ENCODE data around the gene SRSF11. TPM values are rescaled to one million over a fixed set of nuclear protein-coding genes. Genes with fewer than 3 reads are reported as not detected.

SRSF11 gene
- total and polyA plus RNA-seq, 2 of the 4 experiments (the other 2 are of a cell fraction): 94.5 to 149 TPM

- no peak overlapping the region for H3K4me2 ChIP-seq (ENCODE audit: low read depth, low read length)
- in situ Hi-C loops (cut with MboI; ENCODE audit: low sequenced_read_pairs) (no loop called here), intact Hi-C loops (cut with micrococcal nuclease) (no loop called here), dilution Hi-C loops (cut with HindIII; ENCODE audit: low sequenced_read_pairs, unreplicated experiment) (no loop called here)
- H3K56ac ChIP-seq (ENCODE audit: extremely low read depth, insufficient read depth, low read length): no peak overlapping the region
- no peak overlapping the region for H3K4me3 ChIP-seq (ENCODE audit: insufficient read depth, low read depth, low read length)
- no peak overlapping the region for H3K18ac ChIP-seq (ENCODE audit: low read depth, low read length)
- H3K36me3 ChIP-seq (ENCODE audit: control insufficient read depth, insufficient read depth, low read length): peaks cover 18% of the 10 kb centered on the region
- H4K91ac ChIP-seq (ENCODE audit: insufficient read depth, low read depth, low read length): no peak overlapping the region
- TF ChIP-seq POLR2A (IDR thresholded peaks at IDR 0.05; ENCODE audit: low read depth, low read length): no peak
- TF ChIP-seq, protein P1, sequence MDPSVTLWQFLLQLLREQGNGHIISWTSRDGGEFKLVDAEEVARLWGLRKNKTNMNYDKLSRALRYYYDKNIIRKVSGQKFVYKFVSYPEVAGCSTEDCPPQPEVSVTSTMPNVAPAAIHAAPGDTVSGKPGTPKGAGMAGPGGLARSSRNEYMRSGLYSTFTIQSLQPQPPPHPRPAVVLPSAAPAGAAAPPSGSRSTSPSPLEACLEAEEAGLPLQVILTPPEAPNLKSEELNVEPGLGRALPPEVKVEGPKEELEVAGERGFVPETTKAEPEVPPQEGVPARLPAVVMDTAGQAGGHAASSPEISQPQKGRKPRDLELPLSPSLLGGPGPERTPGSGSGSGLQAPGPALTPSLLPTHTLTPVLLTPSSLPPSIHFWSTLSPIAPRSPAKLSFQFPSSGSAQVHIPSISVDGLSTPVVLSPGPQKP (IDR thresholded peaks at IDR 0.05; ENCODE audit: borderline replicate concordance, low read depth, low read length): no peak
- no peak for TF ChIP-seq RAD21 (IDR thresholded peaks at IDR 0.05; ENCODE audit: low read length)
- no peak for TF ChIP-seq CTCF (conservative IDR thresholded peaks at IDR 0.05; ENCODE audit: low read depth, low read length)
- no peak for TF ChIP-seq CEBPB (IDR thresholded peaks at IDR 0.05; ENCODE audit: low read depth, low read length)
- TF ChIP-seq MAFK (IDR thresholded peaks at IDR 0.05; ENCODE audit: low read depth, low read length): no peak
- no peak for TF ChIP-seq BHLHE40 (IDR thresholded peaks at IDR 0.05; ENCODE audit: low read depth, low read length)
- no peak for TF ChIP-seq CHD1 (IDR thresholded peaks at IDR 0.05; ENCODE audit: low read depth, low read length)
- TF ChIP-seq FOS (IDR thresholded peaks at IDR 0.05; ENCODE audit: low read depth, low read length): no peak
- TF ChIP-seq RCOR1 (IDR thresholded peaks at IDR 0.05; ENCODE audit: insufficient replicate concordance, low read length): no peak
- no peak for TF ChIP-seq MXI1 (IDR thresholded peaks at IDR 0.05; ENCODE audit: borderline replicate concordance, low read depth, low read length)
- TF ChIP-seq MAZ (IDR thresholded peaks at IDR 0.05; ENCODE audit: borderline replicate concordance, low read depth, low read length): no peak
- no peak overlapping the region for H3K27ac ChIP-seq (ENCODE audit: insufficient read depth, low read length)
- peaks cover 5% of the 10 kb centered on the region for H3K9me3 ChIP-seq (ENCODE audit: control insufficient read depth, insufficient read depth, low read length)
- no TSS peak for BruUV-seq (replicated peaks)
- no peak overlapping the region for H2AFZ ChIP-seq (replicated peaks; ENCODE audit: low read length, poor library complexity)
- no peak overlapping the region for H3K9ac ChIP-seq (ENCODE audit: low read depth, low read length)
- no peak overlapping the region for H4K8ac ChIP-seq (ENCODE audit: low read depth in 2 of 2, low read length in 2 of 2)
- POLR2A ChIA-PET (ENCODE audit: unreplicated experiment): no interaction called here
- no peak overlapping the region for H3K14ac ChIP-seq (replicated peaks; ENCODE audit: low read depth, low read length)
- DNase-seq: no peak
- no peak overlapping the region for H2BK5ac ChIP-seq (ENCODE audit: low read depth, low read length, poor library complexity, severe bottlenecking)
- H4K5ac ChIP-seq (ENCODE audit: low read depth, low read length): no peak overlapping the region
- H3K27me3 ChIP-seq (ENCODE audit: control insufficient read depth, insufficient read depth, low read length): no peaks in the 10 kb centered on the region
- H3K4ac ChIP-seq (ENCODE audit: low read depth, low read length): no peak overlapping the region
- H2BK15ac ChIP-seq (ENCODE audit: low read depth, low read length): no peak overlapping the region
- H4K20me1 ChIP-seq (ENCODE audit: insufficient read depth, low read length): no peaks in the 10 kb centered on the region
- ATAC-seq (ENCODE audit: low read depth): no peak
- no peak overlapping the region for H2AK5ac ChIP-seq (ENCODE audit: low read depth, low read length)
- H2AK9ac ChIP-seq (replicated peaks; ENCODE audit: low read depth, low read length, poor library complexity): no peak overlapping the region
- no peaks in the 10 kb centered on the region for H3K4me1 ChIP-seq (ENCODE audit: control insufficient read depth, insufficient read depth, low read length)
- peaks cover 0 to 6% of the 10 kb centered on the region in 2 experiments; a peak in 1 of 4 replicates for H3K79me1 ChIP-seq (ENCODE audit: low read depth in 1 of 2, low read length in 2 of 2)
- H2BK20ac ChIP-seq (ENCODE audit: low read depth, low read length): no peak overlapping the region
- no peaks in the 10 kb centered on the region for H3K9me1 ChIP-seq (ENCODE audit: insufficient read depth, low read length)
- no peak overlapping the region for H3K23ac ChIP-seq (ENCODE audit: low read depth, low read length)
- no peak overlapping the region for H2BK120ac ChIP-seq (ENCODE audit: low read depth, low read length)
- WGBS, 2 experiments (ENCODE audit: extremely low coverage in 2 of 2, insufficient read length in 1 of 2): 98% methylated on average over 7 of the region's 7 CpGs; no CpG with 5 or more reads in 1 of the 2 experiments
- CTCF ChIA-PET: no interaction called here
Observed at GRCh38 chr1:70264839-70265238, 43.7 kb downstream of the SRSF11 start.
